ENCODE measurements around the gene MAN1C1.

Gene MAN1C1

DNA sequence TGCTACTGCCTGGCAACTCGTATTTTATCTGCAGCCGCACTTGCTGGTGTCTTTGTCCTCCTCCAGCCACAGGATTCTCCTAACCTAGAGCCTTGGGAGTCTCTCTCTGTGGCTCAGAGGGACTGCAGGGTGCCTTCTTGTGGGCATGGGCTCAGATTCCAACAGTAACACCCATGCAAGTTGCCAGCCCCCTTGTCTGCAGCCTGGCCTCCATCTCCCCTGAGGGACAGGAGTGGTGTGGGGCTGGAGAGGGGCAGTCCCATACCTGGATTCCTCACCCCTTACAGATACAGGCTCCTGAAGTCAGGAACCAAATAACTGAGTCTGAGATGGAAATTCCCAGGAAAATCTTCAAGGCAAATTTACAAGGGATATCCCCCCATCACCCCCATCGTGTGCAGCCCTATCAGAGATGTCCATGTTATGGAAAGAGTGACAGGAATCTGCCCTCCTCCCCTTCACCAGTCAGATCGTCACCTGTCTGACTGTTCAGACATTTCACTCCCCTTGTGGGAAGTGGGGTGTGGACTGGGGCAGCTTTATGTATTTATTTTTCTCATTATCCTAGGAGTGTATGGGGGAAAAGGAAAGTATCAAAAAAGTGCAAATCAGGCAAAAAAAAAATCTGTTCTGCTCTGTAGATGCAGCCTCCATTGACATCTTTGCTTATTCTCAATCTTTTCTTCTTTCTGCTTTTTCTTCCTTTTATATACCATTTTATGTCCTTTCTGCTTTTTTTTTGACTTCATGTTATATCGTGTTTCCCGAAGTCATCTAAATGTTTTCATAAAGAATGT lies 70.8 kb downstream of the MAN1C1 start:
- H3K79me2 ChIP-seq (ENCODE audit: insufficient read depth, low read depth): no peaks in the 10 kb centered on the region
- no peak overlapping the region for H2AFZ ChIP-seq (ENCODE audit: low read depth)
- H4K20me1 ChIP-seq (ENCODE audit: insufficient read depth): no peaks in the 10 kb centered on the region
- no peak overlapping the region for H3K9ac ChIP-seq
- H3K27me3 ChIP-seq (ENCODE audit: insufficient read depth, low read depth): no peaks in the 10 kb centered on the region
- TF ChIP-seq, protein P1, sequence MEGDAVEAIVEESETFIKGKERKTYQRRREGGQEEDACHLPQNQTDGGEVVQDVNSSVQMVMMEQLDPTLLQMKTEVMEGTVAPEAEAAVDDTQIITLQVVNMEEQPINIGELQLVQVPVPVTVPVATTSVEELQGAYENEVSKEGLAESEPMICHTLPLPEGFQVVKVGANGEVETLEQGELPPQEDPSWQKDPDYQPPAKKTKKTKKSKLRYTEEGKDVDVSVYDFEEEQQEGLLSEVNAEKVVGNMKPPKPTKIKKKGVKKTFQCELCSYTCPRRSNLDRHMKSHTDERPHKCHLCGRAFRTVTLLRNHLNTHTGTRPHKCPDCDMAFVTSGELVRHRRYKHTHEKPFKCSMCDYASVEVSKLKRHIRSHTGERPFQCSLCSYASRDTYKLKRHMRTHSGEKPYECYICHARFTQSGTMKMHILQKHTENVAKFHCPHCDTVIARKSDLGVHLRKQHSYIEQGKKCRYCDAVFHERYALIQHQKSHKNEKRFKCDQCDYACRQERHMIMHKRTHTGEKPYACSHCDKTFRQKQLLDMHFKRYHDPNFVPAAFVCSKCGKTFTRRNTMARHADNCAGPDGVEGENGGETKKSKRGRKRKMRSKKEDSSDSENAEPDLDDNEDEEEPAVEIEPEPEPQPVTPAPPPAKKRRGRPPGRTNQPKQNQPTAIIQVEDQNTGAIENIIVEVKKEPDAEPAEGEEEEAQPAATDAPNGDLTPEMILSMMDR (conservative IDR thresholded peaks at IDR 0.05; ENCODE audit: low read depth, low read length): no peak
- H3K4me1 ChIP-seq (ENCODE audit: low read depth, poor library complexity, severe bottlenecking): peaks cover 4% of the 10 kb centered on the region
- H3K36me3 ChIP-seq (ENCODE audit: insufficient read depth): no peaks in the 10 kb centered on the region
- no peak overlapping the region for H3K4me2 ChIP-seq
- H3K27ac ChIP-seq: no peak overlapping the region
- H3K4me3 ChIP-seq (IDR thresholded peaks at IDR 0.05; ENCODE audit: insufficient read depth, low read depth, low read length): no peak overlapping the region

DNA sequence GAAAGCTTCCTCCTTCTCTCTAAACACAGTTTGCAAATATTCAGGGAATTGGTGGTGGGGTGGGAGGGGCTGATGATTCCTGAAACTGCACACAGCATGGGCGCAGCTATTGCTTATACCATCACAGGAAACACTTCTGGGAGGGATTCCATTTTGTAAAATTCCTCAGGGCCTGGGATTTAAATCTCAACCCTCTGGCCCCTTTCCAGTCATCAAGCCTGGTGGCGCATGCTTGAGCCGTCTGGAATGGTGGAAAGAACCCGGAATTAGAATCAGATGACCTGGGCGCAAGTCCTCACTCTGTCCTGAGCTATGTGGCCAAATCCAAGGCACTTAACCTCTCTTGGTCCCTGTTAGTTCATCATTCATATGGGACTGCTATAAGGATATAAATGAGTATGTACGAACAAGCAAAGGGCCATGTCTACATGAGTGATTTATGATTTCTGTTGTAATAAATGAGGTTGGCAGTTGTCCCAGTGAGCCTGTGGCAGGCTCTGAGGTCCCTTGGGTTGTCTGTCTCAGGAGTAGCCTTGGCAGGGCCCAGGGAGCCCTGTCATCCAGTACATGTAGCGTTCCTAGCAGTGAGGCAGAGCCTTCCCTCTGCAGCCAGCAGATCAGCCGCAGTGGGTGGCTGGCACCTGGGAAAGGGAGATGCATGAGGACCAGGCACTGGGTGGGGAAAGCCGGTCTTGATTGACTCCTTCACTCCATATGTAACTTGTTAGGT lies 72.0 kb downstream of the MAN1C1 start:
- Histone ChIP-seq H3K4me1 (ENCODE audit: low read depth, poor library complexity, severe bottlenecking) (peaks cover 10% of the 10 kb centered on the region), H3K36me3 (ENCODE audit: insufficient read depth) (no peaks in the 10 kb centered on the region), H3K27me3 (ENCODE audit: insufficient read depth, low read depth) (no peaks in the 10 kb centered on the region), H3K4me2 (no peak overlapping the region), H3K27ac (no peak overlapping the region), H3K9ac (no peak overlapping the region), H4K20me1 (ENCODE audit: insufficient read depth) (no peaks in the 10 kb centered on the region), H3K79me2 (ENCODE audit: insufficient read depth, low read depth) (peaks cover 4% of the 10 kb centered on the region; the same call in 1 of the 2 replicates), H3K4me3 (IDR thresholded peaks at IDR 0.05; ENCODE audit: insufficient read depth, low read depth, low read length) (no peak overlapping the region), H2AFZ (ENCODE audit: low read depth) (no peak overlapping the region)
- TF ChIP-seq, protein P1 (conservative IDR thresholded peaks at IDR 0.05; ENCODE audit: low read depth, low read length): no peak

DNA sequence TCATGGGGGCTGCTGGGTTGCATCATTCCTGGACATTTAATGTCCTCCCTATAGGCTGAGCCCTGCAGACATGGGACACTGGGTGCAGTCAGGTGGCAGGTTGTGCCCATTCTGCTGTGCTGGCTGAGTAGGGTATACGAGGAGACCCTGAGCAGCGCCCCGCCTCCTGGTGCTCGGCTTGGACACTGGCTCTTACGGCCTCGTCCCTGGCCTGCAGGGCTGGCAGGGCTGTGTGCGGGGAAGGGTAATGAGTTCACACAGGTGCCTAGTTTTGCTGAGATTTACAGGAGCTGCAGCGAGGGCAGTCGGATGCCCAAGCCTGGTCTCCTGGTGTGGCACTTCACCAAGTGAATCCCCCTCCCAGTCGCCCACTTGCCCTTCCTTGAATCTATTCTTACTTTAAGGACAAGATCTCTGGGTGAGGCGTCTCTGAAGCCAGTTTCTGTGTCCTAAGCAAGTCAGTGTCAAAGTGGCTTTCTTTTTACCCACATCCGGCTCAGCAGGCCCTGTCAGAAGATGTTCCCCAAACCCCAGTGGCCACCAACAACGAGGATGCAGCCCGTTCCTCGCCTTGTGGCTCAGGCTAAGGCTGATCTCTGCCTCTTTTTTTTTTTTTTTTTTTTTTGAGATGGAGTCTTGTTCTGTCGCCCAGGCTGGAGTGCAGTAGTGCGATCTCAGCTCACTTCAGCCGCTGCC lies 73.2 kb downstream of the MAN1C1 start:
- Histone ChIP-seq H3K27me3 (ENCODE audit: insufficient read depth, low read depth) (no peaks in the 10 kb centered on the region), H3K4me1 (ENCODE audit: low read depth, poor library complexity, severe bottlenecking) (peaks cover 18% of the 10 kb centered on the region), H3K27ac (no peak overlapping the region), H2AFZ (ENCODE audit: low read depth) (no peak overlapping the region), H3K36me3 (ENCODE audit: insufficient read depth) (no peaks in the 10 kb centered on the region), H3K4me3 (IDR thresholded peaks at IDR 0.05; ENCODE audit: insufficient read depth, low read depth, low read length) (no peak overlapping the region), H3K79me2 (ENCODE audit: insufficient read depth, low read depth) (peaks cover 4% of the 10 kb centered on the region; the same call in 1 of the 2 replicates), H3K4me2 (no peak overlapping the region), H4K20me1 (ENCODE audit: insufficient read depth) (no peaks in the 10 kb centered on the region), H3K9ac (no peak overlapping the region)
- TF ChIP-seq, protein P1 (conservative IDR thresholded peaks at IDR 0.05; ENCODE audit: low read depth, low read length): no peak

DNA sequence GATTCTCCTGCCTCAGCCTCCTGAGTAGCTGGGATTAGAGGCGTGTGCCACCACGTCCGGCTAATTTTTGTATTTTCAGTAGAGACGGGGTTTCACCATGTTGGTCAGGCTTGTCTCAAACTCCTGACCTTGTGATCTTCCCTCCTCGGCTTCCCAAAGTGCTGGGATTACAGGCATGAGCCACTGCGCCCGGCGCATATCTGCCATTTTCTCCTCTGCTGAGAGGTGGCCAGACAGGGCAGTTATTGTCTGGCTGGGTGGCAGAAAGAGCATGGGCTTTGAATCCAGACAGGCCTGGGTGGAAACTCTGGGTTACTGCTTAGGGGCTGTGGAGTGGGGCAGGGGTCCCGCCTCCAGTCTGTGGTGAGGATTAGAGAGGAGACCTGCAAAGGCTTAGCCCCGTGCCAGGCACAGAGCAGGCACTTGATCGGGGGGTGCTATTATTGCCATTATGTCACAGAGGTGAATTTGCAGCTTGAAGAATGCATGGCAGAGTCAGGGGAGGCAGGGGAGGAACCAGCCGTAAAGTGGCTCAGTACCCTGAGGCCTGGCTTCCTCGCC lies 73.9 kb downstream of the MAN1C1 start:
- TF ChIP-seq, protein P1 (conservative IDR thresholded peaks at IDR 0.05; ENCODE audit: low read depth, low read length): no peak
- no peak overlapping the region for H3K9ac ChIP-seq
- no peak overlapping the region for H3K4me3 ChIP-seq (IDR thresholded peaks at IDR 0.05; ENCODE audit: insufficient read depth, low read depth, low read length)
- no peak overlapping the region for H3K27ac ChIP-seq
- peaks cover 18% of the 10 kb centered on the region for H3K4me1 ChIP-seq (ENCODE audit: low read depth, poor library complexity, severe bottlenecking)
- no peaks in the 10 kb centered on the region for H3K27me3 ChIP-seq (ENCODE audit: insufficient read depth, low read depth)
- no peak overlapping the region for H2AFZ ChIP-seq (ENCODE audit: low read depth)
- no peaks in the 10 kb centered on the region for H4K20me1 ChIP-seq (ENCODE audit: insufficient read depth)
- no peak overlapping the region for H3K4me2 ChIP-seq
- peaks cover 4% of the 10 kb centered on the region; the same call in 1 of the 2 replicates for H3K79me2 ChIP-seq (ENCODE audit: insufficient read depth, low read depth)
- H3K36me3 ChIP-seq (ENCODE audit: insufficient read depth): no peaks in the 10 kb centered on the region
